ENCODE results near the gene ASB14.

- TF ChIP-seq CTCF (IDR thresholded peaks at IDR 0.05), result no peak
- TF ChIP-seq POLR2A (IDR thresholded peaks at IDR 0.05), result no peak
Observed at GRCh38 chr3:57261119-57261518, 31.4 kb downstream of the ASB14 start.

All from stomach (tissue), 4 donors.